Vagina (tissue), 2 donors: Measurements from ENCODE around the gene CTSE. TPM values are rescaled to one million over a fixed set of nuclear protein-coding genes. Genes with fewer than 3 reads are reported as not detected.

Experiments used
- DNase-seq, 2 donors: peaks; one replicate each; pipeline ENCODE4 v3.0.0-alpha.2; 2017; ENCODE audit errors: extremely low spot score in 2 of 2
- H3K27ac ChIP-seq: fragments of 200-600 bp; sonication (generic); one replicate; pipeline ENCODE4 v1.5.1; 2019
- H3K27me3 ChIP-seq: fragments of 200-600 bp; sonication (generic); one replicate; pipeline ENCODE4 v1.5.1; 2019
- H3K36me3 ChIP-seq, 2 donors: fragments of 200-600 bp; sonication (generic); one replicate each; pipeline ENCODE4 v1.5.1; 2017 to 2019
- H3K4me1 ChIP-seq: fragments of 200-600 bp; sonication (generic); one replicate; pipeline ENCODE4 v1.5.1; 2019
- H3K4me3 ChIP-seq, 2 donors: fragments of 200-600 bp; sonication (generic); 1 replicate in 1 of 2; 2 replicates in 1 of 2; pipeline ENCODE4 v1.5.1; 2016 to 2019
- H3K9me3 ChIP-seq: fragments of 200-600 bp; sonication (generic); one replicate; pipeline ENCODE4 v1.5.1; 2019
- CTCF ChIP-seq, 3 experiments: fragments of 450-650 bp in 2 of 3; fragments of 200-600 bp in 1 of 3; sonication (generic) in 1 of 3; IDR thresholded peaks; one replicate each; pipeline ENCODE4 v1.5.1; 2017 to 2019; ENCODE audit warnings: antibody characterized with exemption in 3 of 3, mild to moderate bottlenecking in 2 of 3, moderate library complexity in 2 of 3
- POLR2A ChIP-seq, 2 donors: fragments of 450-650 bp; IDR thresholded peaks; one replicate each; pipeline ENCODE4 v1.6.1; 2017; ENCODE audit warnings: antibody characterized with exemption in 2 of 2, mild to moderate bottlenecking in 2 of 2, moderate library complexity in 2 of 2
- POLR2AphosphoS5 ChIP-seq, 2 donors: sonication (generic); formaldehyde crosslinking; IDR thresholded peaks; one replicate each; pipeline ENCODE4 v1.9.0; 2017; ENCODE audit warnings: antibody characterized with exemption in 2 of 2, mild to moderate bottlenecking in 2 of 2, low read depth in 1 of 2; ENCODE audit not compliant: insufficient read depth in 1 of 2
- intact Hi-C: fragments of 100-400 bp; cut with DNase I; formaldehyde crosslinking; loops from one replicate; pipeline ENCODE4 v1.15.1; 2023
- total RNA-seq: library from RNA; depleted of rRNA; stranded (reverse); fragments of >200 nt; gene quantifications from one replicate; pipeline ENCODE4 v1.2.3, GENCODE V29; 2016

Gene CTSE
- total RNA-seq, 1 donor from 2014 or later = not detected

- Histone ChIP-seq H3K36me3 (no peaks in the 10 kb centered on the region), H3K27ac (no peak overlapping the region), H3K27me3 (no peaks in the 10 kb centered on the region), H3K4me1 (peaks cover 6% of the 10 kb centered on the region), H3K4me3 (no peak overlapping the region), H3K9me3 (no peaks in the 10 kb centered on the region)
- no peak for DNase-seq
- intact Hi-C loops = no loop called here
- no peak for TF ChIP-seq POLR2A (IDR thresholded peaks at IDR 0.05)
- TF ChIP-seq CTCF (IDR thresholded peaks at IDR 0.05) = no peak
- TF ChIP-seq POLR2AphosphoS5 (IDR thresholded peaks at IDR 0.05; ENCODE audit: insufficient read depth in 1 of 2, low read depth in 1 of 2) = no peak
Measured at GRCh38 chr1:205959789-205960188, 63.9 kb downstream of the CTSE start.

Other genes starting within 250 kb of the CTSE start
- 7.9 TPM for gene RAB29, start 248.4 kb downstream of the CTSE start, total RNA-seq
- 17.7 TPM for gene SLC41A1, start 210.7 kb downstream of the CTSE start, total RNA-seq
- not detected for gene PM20D1, start 173.8 kb downstream of the CTSE start, total RNA-seq
- gene SLC26A9, start 80.4 kb downstream of the CTSE start, total RNA-seq = 0.74 TPM
- gene RAB7B, start 20.5 kb downstream of the CTSE start, total RNA-seq = 6.1 TPM
- 1.7 TPM for gene RHEX, start 29.3 kb upstream of the CTSE start, total RNA-seq
- not detected for gene AVPR1B, start 93.5 kb upstream of the CTSE start, total RNA-seq
- 2.0 TPM for gene FAM72A, start 178.9 kb upstream of the CTSE start, total RNA-seq
- 60.2 TPM for gene SRGAP2, start 179.6 kb upstream of the CTSE start, total RNA-seq